Gastrocnemius medialis (tissue), 4 donors: ENCODE results near the gene VPS8. TPM values are rescaled to one million over a fixed set of nuclear protein-coding genes. Genes with fewer than 3 reads are reported as not detected.

ENCODE experiments used
- ATAC-seq, 2 donors: fragments of 150-250 bp; one replicate each; pipeline ENCODE4 v1.9.1; 2016
- DNase-seq, 2 donors: peaks; one replicate each; pipeline ENCODE4 v3.0.0-alpha.2; 2019
- H3K27ac ChIP-seq, 4 donors: fragments of 200-600 bp; sonication (generic); 1 replicate in 1 of 4; 2 replicates in 3 of 4; pipeline ENCODE4 v1.5.1; 2016 to 2018; ENCODE audit warnings: mild to moderate bottlenecking in 2 of 4, moderate library complexity in 1 of 4
- H3K27me3 ChIP-seq, 3 donors: fragments of 200-600 bp; sonication (generic) in 2 of 3; 1 replicate in 1 of 3; 2 replicates in 2 of 3; pipeline versions ENCODE4 v1.5.1 to v1.6.0; 2016 to 2019; ENCODE audit warnings: mild to moderate bottlenecking in 1 of 3, moderate library complexity in 1 of 3
- H3K36me3 ChIP-seq, 2 donors: fragments of 200-600 bp; sonication (generic) in 1 of 2; one replicate each; pipeline ENCODE4 v1.5.1; 2017 to 2018
- H3K4me1 ChIP-seq, 2 donors: fragments of 200-600 bp; sonication (generic) in 1 of 2; one replicate each; pipeline ENCODE4 v1.5.1; 2016 to 2017; ENCODE audit warnings: mild to moderate bottlenecking in 2 of 2
- H3K4me3 ChIP-seq, 4 donors: fragments of 200-600 bp; sonication (generic) in 3 of 4; 1 replicate in 1 of 4; 2 replicates in 3 of 4; pipeline ENCODE4 v1.5.1; 2016 to 2019; ENCODE audit warnings: mild to moderate bottlenecking in 2 of 4
- H3K9me3 ChIP-seq, 3 donors: fragments of 200-600 bp; sonication (generic) in 2 of 3; 1 replicate in 1 of 3; 2 replicates in 2 of 3; pipeline ENCODE4 v1.5.1; 2016 to 2019
- CTCF ChIP-seq, 5 experiments: fragments of 450-650 bp in 3 of 5; fragments of 200-600 bp in 2 of 5; sonication (generic) in 2 of 5; IDR thresholded peaks in 4 of 5; conservative IDR thresholded peaks in 1 of 5; 1 replicate in 4 of 5; 2 replicates in 1 of 5; pipeline ENCODE4 v1.5.1; 2016 to 2019; ENCODE audit warnings: antibody characterized with exemption in 5 of 5, mild to moderate bottlenecking in 3 of 5, moderate library complexity in 3 of 5
- POLR2A ChIP-seq, 2 donors: fragments of 450-650 bp; IDR thresholded peaks; one replicate each; pipeline ENCODE4 v1.6.1; 2017; ENCODE audit warnings: antibody characterized with exemption in 2 of 2, mild to moderate bottlenecking in 2 of 2, moderate library complexity in 2 of 2
- in situ Hi-C, 4 donors: fragments of 200-750 bp; cut with MboI; loops; one replicate each; pipeline versions ENCODE4 v1.15.0 to v1.8.0; 2017; ENCODE audit warnings: low sequenced_read_pairs in 4 of 4
- intact Hi-C: fragments of 100-400 bp; cut with DNase I; formaldehyde crosslinking; loops from one replicate; pipeline ENCODE4 v1.15.1; 2023; ENCODE audit warnings: low total_unique reads
- total RNA-seq, 4 donors: library from RNA; depleted of rRNA; stranded (reverse); fragments of >200 nt; gene quantifications; one replicate each; pipeline versions ENCODE4 v1.1.0 to v1.2.3, GENCODE V29; 2016

VPS8 gene
- total RNA-seq, 4 donors from 2014 or later, result 37.2 to 64.1 (median 51.2) TPM

GRCh38 chr3:185076219-185076618, 264.3 kb downstream of the VPS8 start:
- no peak for DNase-seq
- Histone ChIP-seq H3K27ac (no peak overlapping the region), H3K36me3 (no peaks in the 10 kb centered on the region), H3K9me3 (no peaks in the 10 kb centered on the region), H3K4me1 (no peaks in the 10 kb centered on the region), H3K4me3 (no peak overlapping the region), H3K27me3 (no peaks in the 10 kb centered on the region)
- TF ChIP-seq POLR2A (IDR thresholded peaks at IDR 0.05), result no peak
- TF ChIP-seq CTCF (IDR thresholded peaks at IDR 0.05 in 4 of 5, conservative IDR thresholded peaks at IDR 0.05 in 1 of 5), result no peak
- in situ Hi-C loops (no loop called here), intact Hi-C loops (no loop called here)
- no peak for ATAC-seq

GRCh38 chr3:185079625-185080024, 267.7 kb downstream of the VPS8 start:
- H3K4me1 ChIP-seq, result no peaks in the 10 kb centered on the region
- ATAC-seq, result no peak
- no peak overlapping the region for H3K27ac ChIP-seq
- H3K9me3 ChIP-seq, result no peaks in the 10 kb centered on the region
- in situ Hi-C loops, result no loop called here
- intact Hi-C loops, result no loop called here
- H3K4me3 ChIP-seq, result no peak overlapping the region
- H3K27me3 ChIP-seq, result no peaks in the 10 kb centered on the region
- TF ChIP-seq CTCF (IDR thresholded peaks at IDR 0.05 in 4 of 5, conservative IDR thresholded peaks at IDR 0.05 in 1 of 5), result no peak
- no peak for TF ChIP-seq POLR2A (IDR thresholded peaks at IDR 0.05)
- DNase-seq, result no peak
- no peaks in the 10 kb centered on the region for H3K36me3 ChIP-seq

GRCh38 chr3:185081521-185081920, 269.6 kb downstream of the VPS8 start:
- Histone ChIP-seq H3K4me3 (no peak overlapping the region), H3K4me1 (no peaks in the 10 kb centered on the region), H3K27ac (no peak overlapping the region), H3K36me3 (no peaks in the 10 kb centered on the region), H3K27me3 (no peaks in the 10 kb centered on the region), H3K9me3 (no peaks in the 10 kb centered on the region)
- no peak for DNase-seq
- intact Hi-C loops (no loop called here), in situ Hi-C loops (no loop called here)
- ATAC-seq, result no peak
- TF ChIP-seq POLR2A (IDR thresholded peaks at IDR 0.05) (no peak), CTCF (IDR thresholded peaks at IDR 0.05 in 4 of 5, conservative IDR thresholded peaks at IDR 0.05 in 1 of 5) (no peak)

GRCh38 chr3:185082149-185082548, 270.2 kb downstream of the VPS8 start:
- Histone ChIP-seq H3K9me3 (no peaks in the 10 kb centered on the region), H3K36me3 (no peaks in the 10 kb centered on the region), H3K27me3 (no peaks in the 10 kb centered on the region), H3K4me3 (no peak overlapping the region), H3K4me1 (no peaks in the 10 kb centered on the region), H3K27ac (no peak overlapping the region)
- in situ Hi-C loops (no loop called here), intact Hi-C loops (no loop called here)
- DNase-seq (no peak), ATAC-seq (no peak)
- no peak for TF ChIP-seq POLR2A (IDR thresholded peaks at IDR 0.05)
- TF ChIP-seq CTCF (IDR thresholded peaks at IDR 0.05 in 4 of 5, conservative IDR thresholded peaks at IDR 0.05 in 1 of 5), result no peak

GRCh38 chr3:185082829-185083228, 270.9 kb downstream of the VPS8 start:
- intact Hi-C loops, result no loop called here
- DNase-seq (no peak), ATAC-seq (no peak)
- H3K4me3 ChIP-seq, result no peak overlapping the region
- no peak for TF ChIP-seq CTCF (IDR thresholded peaks at IDR 0.05 in 4 of 5, conservative IDR thresholded peaks at IDR 0.05 in 1 of 5)
- TF ChIP-seq POLR2A (IDR thresholded peaks at IDR 0.05), result no peak
- no peaks in the 10 kb centered on the region for H3K36me3 ChIP-seq
- H3K9me3 ChIP-seq, result no peaks in the 10 kb centered on the region
- no peaks in the 10 kb centered on the region for H3K4me1 ChIP-seq
- H3K27me3 ChIP-seq, result no peaks in the 10 kb centered on the region
- in situ Hi-C loops, result no loop called here
- no peak overlapping the region for H3K27ac ChIP-seq
